ENCODE measurements around the gene MOB4. TPM values are rescaled to one million over a fixed set of nuclear protein-coding genes. Genes with fewer than 3 reads are reported as not detected.
A peak's percentile ranks its signal among the peaks of the same experiment; 100 is the strongest.

MOB4 gene
- total and polyA plus RNA-seq, 2 experiments from 2014 or later = 26.4 to 96.4 TPM

- TF ChIP-seq CTCF (IDR thresholded peaks at IDR 0.05; ENCODE audit: low read depth, low read length) = no peak
- no peaks in the 10 kb centered on the region for H3K27me3 ChIP-seq
- no peak for DNase-seq (ENCODE audit: low read depth in 1 of 2, low spot score in 1 of 2)
- no peak overlapping the region for H3K4me3 ChIP-seq
- H3K9me3 ChIP-seq (ENCODE audit: low read depth) = no peaks in the 10 kb centered on the region
- no peaks in the 10 kb centered on the region for H3K4me1 ChIP-seq (ENCODE audit: low read depth)
- H3K36me3 ChIP-seq = no peaks in the 10 kb centered on the region
- H3K27ac ChIP-seq = no peak overlapping the region
These were observed 43.8 kb downstream of the MOB4 start for GRCh38 chr2:197559681-197560080.

- DNase-seq (ENCODE audit: low read depth in 1 of 2, low spot score in 1 of 2) = no peak
- Histone ChIP-seq H3K9me3 (ENCODE audit: low read depth) (no peaks in the 10 kb centered on the region), H3K36me3 (no peaks in the 10 kb centered on the region), H3K4me1 (ENCODE audit: low read depth) (no peaks in the 10 kb centered on the region), H3K27me3 (no peaks in the 10 kb centered on the region), H3K4me3 (no peak overlapping the region), H3K27ac (no peak overlapping the region)
- no peak for TF ChIP-seq CTCF (IDR thresholded peaks at IDR 0.05; ENCODE audit: low read depth, low read length)
These were observed 44.3 kb downstream of the MOB4 start for GRCh38 chr2:197560146-197560665.

GRCh38 chr2:197571627-197572271 is 55.9 kb downstream of the MOB4 start:
- peak in 1 of 2 donors; percentile 16 for DNase-seq (ENCODE audit: low read depth in 1 of 2, low spot score in 1 of 2)
- no peak overlapping the region for H3K27ac ChIP-seq
- H3K4me3 ChIP-seq = no peak overlapping the region
- H3K4me1 ChIP-seq (ENCODE audit: low read depth) = no peaks in the 10 kb centered on the region
- no peaks in the 10 kb centered on the region for H3K9me3 ChIP-seq (ENCODE audit: low read depth)
- no peak for TF ChIP-seq CTCF (IDR thresholded peaks at IDR 0.05; ENCODE audit: low read depth, low read length)
- H3K36me3 ChIP-seq = no peaks in the 10 kb centered on the region
- no peaks in the 10 kb centered on the region for H3K27me3 ChIP-seq

- TF ChIP-seq CTCF (IDR thresholded peaks at IDR 0.05; ENCODE audit: low read depth, low read length) = no peak
- Histone ChIP-seq H3K4me1 (ENCODE audit: low read depth) (no peaks in the 10 kb centered on the region), H3K27me3 (no peaks in the 10 kb centered on the region), H3K27ac (no peak overlapping the region), H3K9me3 (ENCODE audit: low read depth) (no peaks in the 10 kb centered on the region), H3K4me3 (no peak overlapping the region), H3K36me3 (no peaks in the 10 kb centered on the region)
- DNase-seq (ENCODE audit: low read depth in 1 of 2, low spot score in 1 of 2) = no peak
These were observed 57.7 kb downstream of the MOB4 start for GRCh38 chr2:197573608-197574007.

GRCh38 chr2:197575987-197576386 is 60.1 kb downstream of the MOB4 start:
- DNase-seq (ENCODE audit: low read depth in 1 of 2, low spot score in 1 of 2) = peak in 1 of 2 donors; percentile 77
- no peaks in the 10 kb centered on the region for H3K4me1 ChIP-seq (ENCODE audit: low read depth)
- H3K27ac ChIP-seq = no peak overlapping the region
- no peak for TF ChIP-seq CTCF (IDR thresholded peaks at IDR 0.05; ENCODE audit: low read depth, low read length)
- H3K27me3 ChIP-seq = no peaks in the 10 kb centered on the region
- no peaks in the 10 kb centered on the region for H3K36me3 ChIP-seq
- no peak overlapping the region for H3K4me3 ChIP-seq
- no peaks in the 10 kb centered on the region for H3K9me3 ChIP-seq (ENCODE audit: low read depth)
